ENCODE measurements around the gene MBD3.

- TF ChIP-seq POLR2A (IDR thresholded peaks at IDR 0.05) (no peak), CTCF (IDR thresholded peaks at IDR 0.05) (no peak), POLR2AphosphoS5 (IDR thresholded peaks at IDR 0.05) (no peak)
Observed at GRCh38 chr19:1554968-1555367, 37.7 kb downstream of the MBD3 start.
